Ammon's horn (tissue), 1 donor: ENCODE results near the gene UPF3B.
A peak's percentile ranks its signal among the peaks of the same experiment; 100 is the strongest.
"Not testable (repeated sequence)": the region's sequence is repeated elsewhere in the genome, so short reads cannot be mapped to it uniquely, and the experiment has no call there.

Experiments
- DNase-seq: peaks from one replicate; pipeline ENCODE4 v3.0.0-alpha.2; 2016; ENCODE audit warnings: low spot score

Gene UPF3B

GRCh38 chrX:119824221-119824620 lies 28.5 kb downstream of the UPF3B start:
- not testable (repeated sequence) for DNase-seq

GRCh38 chrX:119821703-119822102 lies 31.1 kb downstream of the UPF3B start:
- not testable (repeated sequence) for DNase-seq

- no peak for DNase-seq
Measured at GRCh38 chrX:119817130-119817690, 35.6 kb downstream of the UPF3B start.

GRCh38 chrX:119816300-119816699 lies 36.5 kb downstream of the UPF3B start:
- no peak for DNase-seq

GRCh38 chrX:119809185-119809666 lies 43.5 kb downstream of the UPF3B start:
- DNase-seq: no peak

GRCh38 chrX:119808461-119808860 lies 44.3 kb downstream of the UPF3B start:
- not testable (repeated sequence) for DNase-seq

- no peak for DNase-seq
Measured at GRCh38 chrX:119802546-119802945, 50.2 kb downstream of the UPF3B start.

- no peak for DNase-seq
Measured at GRCh38 chrX:119801253-119802221, 51.2 kb downstream of the UPF3B start.

- DNase-seq: peak; percentile 94
Measured at GRCh38 chrX:119791437-119792231, 61.1 kb downstream of the UPF3B start, which contains the start of gene RPL39. Gene RPL39 (minus strand): TSS chrX:119791630. CDS start chrX:119791576, 54 bp downstream.

GRCh38 chrX:119790977-119791436 lies 61.8 kb downstream of the UPF3B start:
- peak; percentile 35 for DNase-seq

- no peak for DNase-seq
Measured at GRCh38 chrX:119784747-119785446, 67.9 kb downstream of the UPF3B start.
